HepG2 (cell line): Measurements from ENCODE around the gene MUCL3. TPM values are rescaled to one million over a fixed set of nuclear protein-coding genes. Genes with fewer than 3 reads are reported as not detected.

Source experiments
- ATAC-seq: fragments of 200-7000 bp; cut with Tn5 transposase; 3 replicates; pipeline ENCODE4 v1.9.1; 2020; ENCODE audit warnings: mild to moderate bottlenecking, moderate library complexity
- BruUV-seq: library from RNA; stranded (reverse); fragments of 400-500 nt; replicated peaks from 2 replicates; lab custom pipeline; 2021; lab: Mats Ljungman, UMichigan
- CTCF ChIA-PET: fragments of 300-600 bp; formaldehyde crosslinking; extraction: SDS; loops from one replicate; lab custom pipeline; 2021; ENCODE audit warnings: low total read pairs, inconsistent platforms, low intra/inter-chr PET ratio; lab: Yijun Ruan, JAX
- POLR2A ChIA-PET: fragments of 350-600 bp; sonication (Branson Sonifier 250); formaldehyde crosslinking; loops from one replicate; lab custom pipeline; 2020; ENCODE audit warnings: antibody characterized with exemption, inconsistent platforms; lab: Yijun Ruan, JAX
- DNase-seq: peaks from one replicate; pipeline ENCODE4 v3.0.0-alpha.2; 2015; ENCODE audit warnings: low spot score
- FAIRE-seq: peaks from 3 replicates; lab custom pipeline; 2011; peaks lifted over from hg19 to GRCh38; lab: Jason Lieb, UNC
- H2AFZ ChIP-seq: one replicate; pipeline ENCODE4 v1.6.1; 2011; ENCODE audit warnings: low read length, inconsistent platforms
- H3K27ac ChIP-seq: fragments of 300-600 bp; 3 replicates; pipeline ENCODE4 v1.8.0; 2011; ENCODE audit warnings: mixed run types, mild to moderate bottlenecking, mixed read lengths, low read length, inconsistent platforms; ENCODE audit not compliant: insufficient read depth; ENCODE audit errors: extremely low read length
- H3K27me3 ChIP-seq, 2 experiments: fragments of 200-600 bp in 1 of 2; 2 replicates in 1 of 2; 3 replicates in 1 of 2; pipeline versions ENCODE4 v1.6.0 to v1.8.0; 2011; ENCODE audit warnings: low read length in 2 of 2, mild to moderate bottlenecking in 2 of 2, moderate library complexity in 2 of 2, inconsistent platforms in 1 of 2; ENCODE audit not compliant: insufficient read depth in 2 of 2, control insufficient read depth in 1 of 2
- H3K36me3 ChIP-seq, 2 experiments: fragments of 200-600 bp in 1 of 2; replicated peaks in 1 of 2; 2 replicates in 1 of 2; 3 replicates in 1 of 2; pipeline versions ENCODE4 v1.5.1 to v1.8.0; 2011; ENCODE audit warnings: low read length in 2 of 2, inconsistent platforms in 1 of 2; ENCODE audit not compliant: insufficient read depth in 2 of 2, control insufficient read depth in 1 of 2
- H3K4me1 ChIP-seq: 2 replicates; pipeline ENCODE4 v1.5.1; 2012; ENCODE audit warnings: low read length, inconsistent platforms; ENCODE audit not compliant: insufficient read depth
- H3K4me2 ChIP-seq: 2 replicates; pipeline ENCODE4 v1.6.0; 2011; ENCODE audit warnings: low read depth, low read length, inconsistent platforms
- H3K4me3 ChIP-seq, 3 experiments: fragments of 200-600 bp in 1 of 3; sonication (generic), shearing (Covaris generic) in 1 of 3; replicated peaks in 1 of 3; 2 replicates each; pipeline ENCODE4 v1.5.1; 2011 to 2016; ENCODE audit warnings: low read length in 3 of 3, inconsistent platforms in 2 of 3, low read depth in 2 of 3, mild to moderate bottlenecking in 2 of 3, control low read depth in 1 of 3, mixed read lengths in 1 of 3; ENCODE audit not compliant: insufficient read depth in 1 of 3
- H3K79me2 ChIP-seq: one replicate; pipeline ENCODE4 v1.6.1; 2011; ENCODE audit warnings: low read length, inconsistent platforms; ENCODE audit not compliant: insufficient read depth
- H3K9ac ChIP-seq: 2 replicates; pipeline ENCODE4 v1.6.0; 2011; ENCODE audit warnings: mild to moderate bottlenecking, low read depth, low read length, inconsistent platforms; ENCODE audit not compliant: insufficient read depth
- H3K9me3 ChIP-seq: 2 replicates; pipeline ENCODE4 v1.5.1; 2012; ENCODE audit warnings: mild to moderate bottlenecking, low read length
- H4K20me1 ChIP-seq: 2 replicates; pipeline ENCODE4 v1.6.0; 2011; ENCODE audit warnings: inconsistent platforms, mild to moderate bottlenecking, low read length, moderate library complexity; ENCODE audit not compliant: insufficient read depth
- FOSL2 ChIP-seq: sonication (generic); formaldehyde crosslinking; IDR thresholded peaks from 2 replicates; pipeline ENCODE4 v1.4.0; 2020; ENCODE audit warnings: missing genetic modification reagents
- HOXA7 ChIP-seq: sonication (generic); formaldehyde crosslinking; IDR thresholded peaks from 2 replicates; pipeline ENCODE4 v1.8.1; 2022; ENCODE audit warnings: mild to moderate bottlenecking, missing genetic modification reagents, moderate library complexity
- KMT2B ChIP-seq: IDR thresholded peaks from 2 replicates; pipeline ENCODE4 v1.6.1; 2016; ENCODE audit warnings: missing genetic modification reagents, missing compliant biosample characterization
- TERF1 ChIP-seq: sonication (generic); formaldehyde crosslinking; IDR thresholded peaks from 2 replicates; pipeline ENCODE4 v1.8.0; 2022; ENCODE audit warnings: mild to moderate bottlenecking, missing genetic modification reagents, moderate library complexity
- TIGD3 ChIP-seq: sonication (generic); formaldehyde crosslinking; IDR thresholded peaks from 2 replicates; pipeline ENCODE4 v1.5.1; 2020; ENCODE audit warnings: mild to moderate bottlenecking, missing genetic modification reagents, borderline replicate concordance
- ZC3H4 ChIP-seq: sonication (generic); formaldehyde crosslinking; IDR thresholded peaks from 2 replicates; pipeline ENCODE4 v1.4.0; 2020; ENCODE audit warnings: missing genetic modification reagents, borderline replicate concordance
- ZFYVE20 ChIP-seq: sonication (generic); formaldehyde crosslinking; IDR thresholded peaks from 2 replicates; pipeline ENCODE4 v1.8.0; 2023; ENCODE audit warnings: low read depth, mild to moderate bottlenecking, moderate library complexity, missing genetic modification reagents, borderline replicate concordance
- WGBS: methylation state at CpG from one replicate; pipeline ENCODE4 v1.1.6; 2017; ENCODE audit warnings: low lambda C conversion rate; 5-methylcytosine and 5-hydroxymethylcytosine counted together
- in situ Hi-C: cut with HindIII; loops from 2 replicates; pipeline ENCODE4 v1.10.0; 2017; ENCODE audit warnings: low pct_unique_long_range_greater_than_20kb; ENCODE audit not compliant: extremely low pct_ligation_motif_present
- intact Hi-C: fragments of 100-400 bp; cut with micrococcal nuclease; formaldehyde crosslinking; loops from one replicate; pipeline ENCODE4 v1.10.0; 2022; ENCODE audit not compliant: unreplicated experiment
- polyA plus RNA-seq, 8 experiments: library from polyadenylated mRNA; depleted of rRNA in 3 of 8; stranded (reverse) in 7 of 8; unstranded in 1 of 8; fragments of >200 nt; fragmentation: Illumina TruSeq in 4 of 8; extraction: Trizol in 4 of 8; gene quantifications; 2 replicates each; pipeline versions ENCODE4 v1.2.1 to v1.2.3, GENCODE V29; 2011 to 2016; ENCODE audit warnings: low read depth in 4 of 8, missing spikeins in 1 of 8, mixed read lengths in 1 of 8; ENCODE audit not compliant: insufficient read depth in 1 of 8
- total RNA-seq, 5 experiments: library from RNA; depleted of rRNA; stranded (reverse); fragments of >200 nt; fragmentation: Illumina TruSeq; extraction: Trizol; gene quantifications; 2 replicates each; pipeline ENCODE4 v1.2.3, GENCODE V29; 2016; ENCODE audit warnings: low read depth in 1 of 5

MUCL3 gene
- total and polyA plus RNA-seq, 2 of the 13 experiments (the other 11 are each of a cell fraction or from before 2014, with no cell fraction given): not detected

GRCh38 chr6:30957716-30958115 is 16.9 kb downstream of the MUCL3 start:
- CTCF ChIA-PET: no interaction called here
- ATAC-seq (no peak), FAIRE-seq (no peak)
- no TSS peak for BruUV-seq
- no peak overlapping the region for H3K27ac ChIP-seq
- POLR2A ChIA-PET: no interaction called here
- WGBS: 6% methylated on average over 2 of the region's 2 CpGs
- no peaks in the 10 kb centered on the region for H3K36me3 ChIP-seq
- H3K4me2 ChIP-seq: no peak overlapping the region
- H3K79me2 ChIP-seq: no peaks in the 10 kb centered on the region
- TF ChIP-seq ZFYVE20 (no peak), FOSL2 (CRISPR knock-in tag) (no peak), TERF1 (CRISPR knock-in tag) (no peak), TIGD3 (CRISPR knock-in tag) (no peak), HOXA7 (CRISPR knock-in tag) (no peak), KMT2B (CRISPR knock-in tag) (no peak), ZC3H4 (CRISPR knock-in tag) (no peak)
- TF ChIP-seq, all 625 proteins: peak for 0
- no peak for DNase-seq
- intact Hi-C loops: no loop called here
- Histone ChIP-seq H3K9ac (no peak overlapping the region), H4K20me1 (no peaks in the 10 kb centered on the region), H2AFZ (no peak overlapping the region), H3K4me1 (peaks cover 14% of the 10 kb centered on the region), H3K4me3 (no peak overlapping the region), H3K9me3 (no peaks in the 10 kb centered on the region), H3K27me3 (peaks cover 2 to 47% of the 10 kb centered on the region in 2 experiments; a peak in 4 of 5 replicates)
- in situ Hi-C loops: no loop called here
